MV-4-11 (cell line): Measurements from ENCODE around the gene ATG10.
"Not testable (repeated sequence)": the region's sequence is repeated elsewhere in the genome, so short reads cannot be mapped to it uniquely, and the experiment has no call there.

Source experiments
- DNase-seq: peaks from one replicate; lab custom pipeline; 2025; lab: John Stamatoyannopoulos, UW

ATG10 gene

DNA sequence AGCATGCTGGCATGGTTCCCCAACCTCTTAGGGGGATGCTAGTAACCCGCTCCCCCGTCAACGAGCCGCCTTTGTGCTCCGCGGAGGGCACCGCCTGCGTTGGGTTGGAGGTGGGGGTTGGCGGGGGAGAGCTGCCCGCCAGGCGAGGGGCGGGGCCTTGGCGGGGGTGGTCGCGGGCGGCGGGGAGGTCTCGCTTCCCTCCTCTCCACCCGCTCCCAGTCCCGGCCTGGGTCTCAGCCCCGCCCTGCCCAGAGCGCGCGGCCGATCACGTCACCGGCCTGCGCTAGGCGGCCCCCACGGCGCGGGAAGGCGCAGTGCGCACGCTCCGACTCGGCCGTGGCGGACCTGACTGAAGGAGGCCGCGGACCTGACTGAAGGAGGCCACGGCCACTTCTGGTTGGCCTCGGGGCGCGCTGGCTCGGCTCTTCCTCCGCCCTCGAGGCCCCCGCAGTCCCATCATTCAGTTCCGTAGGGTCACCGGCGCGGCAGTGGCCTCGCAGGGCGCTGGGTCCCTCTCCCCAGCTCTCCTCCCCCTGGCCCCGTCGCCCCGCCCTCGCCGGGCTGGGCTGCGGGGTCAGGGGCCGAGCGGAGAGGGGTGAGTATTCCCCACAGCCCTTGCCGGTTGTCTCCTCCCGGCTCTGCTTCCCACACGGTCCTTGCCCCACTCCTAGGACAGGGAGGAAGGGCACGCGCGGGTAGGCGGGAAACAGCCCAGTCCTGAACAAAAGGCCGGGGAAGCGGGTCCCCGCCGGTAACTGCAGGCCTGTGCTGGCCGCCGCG lies at the start of gene ATG10:
Gene ATG10 (plus strand): TSS at position 312 of the 780 bp plus-strand sequence. CDS start 15,548 bp downstream, outside the sequence.
- peak; percentile 77 for DNase-seq

DNA sequence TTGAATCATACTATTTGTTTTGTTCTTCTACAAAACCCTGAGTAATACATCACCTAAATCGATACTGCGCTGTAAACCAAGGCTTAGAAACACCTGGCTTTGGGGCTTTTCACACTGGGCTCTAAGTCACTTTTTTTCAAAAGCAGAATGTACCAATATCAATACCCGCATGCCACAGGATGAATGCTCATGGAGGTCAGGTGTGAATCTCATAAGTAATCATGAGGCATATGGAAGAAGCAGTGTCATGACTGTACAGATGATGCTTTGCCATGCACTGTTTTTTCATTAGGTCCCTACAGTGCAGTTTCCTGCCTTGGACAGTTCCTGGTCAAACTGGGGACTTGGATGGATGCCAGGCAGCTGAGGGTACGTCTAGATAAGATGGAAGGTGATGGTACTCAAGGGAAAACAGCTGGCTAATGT lies 49.0 kb upstream of the ATG10 start:
- DNase-seq: no peak

DNA sequence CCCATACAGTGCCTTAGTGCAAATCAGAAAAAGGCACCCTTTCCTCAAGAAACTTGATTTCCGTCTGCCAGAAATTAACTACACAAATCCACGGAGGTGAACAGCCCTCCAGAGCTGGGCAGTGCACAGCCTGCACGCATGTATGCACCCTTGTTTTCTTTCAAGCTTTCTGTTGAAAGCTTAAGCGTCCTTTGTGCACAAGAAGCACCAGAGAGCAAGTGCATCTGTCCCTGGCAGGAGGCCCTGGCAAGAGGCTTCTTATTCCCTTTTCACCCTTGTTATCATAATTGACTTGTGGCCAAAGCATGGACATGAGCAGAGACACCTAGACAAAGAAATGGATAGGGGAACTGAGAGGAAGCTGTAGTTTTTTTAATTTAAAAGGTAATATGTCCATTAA lies 47.4 kb upstream of the ATG10 start:
- DNase-seq: no peak

GRCh38 chr5:81925009-81925408 lies 46.8 kb upstream of the ATG10 start:
- DNase-seq: no peak

DNA sequence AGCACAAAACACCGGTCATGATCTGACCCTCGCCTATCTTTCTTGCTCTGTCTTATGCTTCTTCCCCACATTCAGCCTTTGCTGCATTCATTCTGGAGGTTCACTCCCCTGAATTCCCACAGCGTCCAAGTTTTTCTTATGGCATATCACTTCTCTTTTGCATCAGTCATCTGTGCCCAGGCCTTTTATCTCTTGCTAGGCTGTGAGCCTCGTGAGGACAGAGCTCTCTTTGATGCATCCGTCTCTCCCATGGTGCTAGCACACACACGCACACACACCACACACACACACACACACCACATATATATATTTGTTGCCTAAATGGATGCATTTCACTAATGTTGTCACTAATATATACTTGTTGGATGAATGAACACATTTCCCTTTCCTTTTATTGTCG lies 45.8 kb upstream of the ATG10 start:
- DNase-seq: no peak

- DNase-seq: no peak
Observed at GRCh38 chr5:81936066-81936465, 35.8 kb upstream of the ATG10 start.

DNA sequence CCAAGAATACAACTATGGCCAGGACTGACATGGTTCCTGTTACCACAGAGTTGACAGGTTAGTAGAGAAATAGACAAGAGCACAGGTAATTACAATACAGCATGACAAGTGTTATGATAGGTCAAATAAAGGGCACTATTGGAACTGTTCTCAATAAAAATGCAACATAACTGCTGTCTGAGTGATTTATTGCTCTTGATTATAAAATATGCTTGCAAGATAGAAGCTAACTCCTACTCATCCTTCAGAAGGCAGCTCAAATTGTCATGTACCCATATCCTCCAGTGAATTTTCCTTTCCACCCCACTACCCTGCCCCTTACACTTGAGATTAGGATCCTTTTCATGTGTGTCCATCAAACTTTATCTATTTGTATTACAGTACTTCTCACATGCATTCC lies 35.1 kb upstream of the ATG10 start:
- no peak for DNase-seq

DNA sequence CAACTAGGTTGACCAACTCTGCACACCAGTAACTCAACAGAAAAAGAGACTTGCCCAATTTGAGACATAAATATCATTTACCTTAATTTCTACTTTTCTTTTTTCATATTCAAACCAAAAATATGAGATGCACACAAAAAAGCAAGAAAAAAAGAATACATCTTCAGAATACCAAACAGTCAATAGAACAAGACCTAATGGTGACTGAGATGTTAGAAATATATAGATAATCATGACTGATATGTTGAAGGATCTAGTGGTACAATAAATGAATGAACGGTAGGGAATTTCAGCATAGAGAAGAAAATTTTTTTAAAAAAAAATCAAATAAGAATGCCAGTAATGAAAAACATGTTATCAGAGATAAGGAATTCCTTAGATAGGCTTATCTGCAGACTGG lies 29.1 kb upstream of the ATG10 start:
- no peak for DNase-seq

- DNase-seq: no peak
Observed at GRCh38 chr5:81948349-81948748, 23.5 kb upstream of the ATG10 start.

DNA sequence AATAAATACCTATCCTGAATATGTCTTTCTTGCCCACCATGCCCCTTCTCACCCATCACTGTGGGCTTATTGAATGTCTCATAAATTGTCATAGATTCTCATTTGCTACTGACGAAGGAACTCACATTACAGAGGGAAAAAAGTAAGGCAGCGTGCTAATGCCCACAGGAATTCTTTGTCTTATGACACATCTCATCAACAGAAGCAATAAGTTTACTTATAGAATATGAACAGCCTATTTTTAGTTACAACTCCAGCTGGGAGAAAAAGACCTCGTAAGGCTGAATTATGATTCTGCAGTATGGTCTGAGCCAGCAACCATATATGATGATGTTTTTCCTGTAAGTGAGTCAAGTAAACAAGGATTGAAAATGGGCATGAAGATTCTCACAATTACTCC lies 22.4 kb upstream of the ATG10 start:
- DNase-seq: no peak

DNA sequence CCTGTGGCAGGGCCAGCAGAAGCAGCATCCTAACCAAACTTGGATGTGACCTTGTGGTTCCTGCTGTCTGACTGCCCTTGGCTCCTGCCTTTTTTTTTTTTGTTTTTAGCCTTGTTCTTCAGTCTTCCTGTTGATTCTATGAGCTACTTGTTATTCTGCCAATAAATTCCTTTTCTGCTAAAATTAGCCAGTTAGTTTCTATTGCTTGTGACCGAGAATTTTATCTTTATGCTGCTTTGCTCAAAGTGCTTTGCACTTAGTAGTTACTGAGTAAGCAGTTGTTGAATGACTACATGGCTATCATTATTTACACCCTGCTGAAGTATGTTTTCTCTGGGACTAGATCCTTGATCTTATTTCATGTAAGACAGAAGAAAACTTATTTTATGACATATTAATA lies 20.8 kb upstream of the ATG10 start:
- DNase-seq: no peak

GRCh38 chr5:81954796-81955195 lies 17.0 kb upstream of the ATG10 start:
- not testable (repeated sequence) for DNase-seq

DNA sequence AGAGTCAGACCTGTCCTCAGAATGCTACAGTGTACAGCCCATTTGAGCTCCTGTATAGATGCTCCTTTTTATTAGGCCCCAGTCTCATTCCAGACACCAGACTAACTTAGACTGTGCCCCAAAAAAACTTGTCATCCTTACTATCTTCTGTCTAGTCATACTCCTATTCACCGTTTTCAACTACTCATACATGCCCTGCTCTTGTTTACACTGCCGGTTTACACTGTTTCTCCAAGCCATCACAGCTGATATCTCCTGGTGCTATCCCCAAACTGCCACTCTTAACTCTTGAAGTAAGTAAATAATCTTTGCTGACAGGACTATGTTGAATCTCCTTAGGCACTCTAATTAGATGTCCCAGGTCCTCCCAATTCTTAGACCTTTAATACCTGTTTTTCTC lies 13.7 kb upstream of the ATG10 start:
- DNase-seq: not testable (repeated sequence)

GRCh38 chr5:81961651-81962440 lies 10.0 kb upstream of the ATG10 start:
- DNase-seq: no peak

GRCh38 chr5:81963544-81963943 lies 8.3 kb upstream of the ATG10 start:
- DNase-seq: no peak

DNA sequence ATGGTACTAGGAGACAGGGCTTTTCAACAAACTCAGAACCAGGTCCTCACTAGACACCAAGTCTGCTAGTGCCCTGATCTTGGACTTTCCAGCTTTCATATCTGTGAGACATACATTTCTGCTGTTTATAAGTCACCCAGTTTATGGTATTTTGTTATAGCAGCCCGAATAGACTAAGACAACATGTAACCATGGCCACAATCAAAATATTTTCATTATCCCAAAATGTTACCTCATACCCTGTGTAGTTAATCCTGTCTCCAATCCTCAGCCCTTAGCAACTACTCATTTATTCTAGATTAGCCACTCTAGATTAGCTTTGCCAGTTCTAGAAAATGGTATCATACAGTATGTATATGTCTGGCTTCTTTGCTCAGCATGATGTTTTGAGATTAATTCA lies 6.3 kb upstream of the ATG10 start:
- DNase-seq: no peak

GRCh38 chr5:81969226-81969625 lies 2.6 kb upstream of the ATG10 start:
- no peak for DNase-seq

- no peak for DNase-seq
Observed at GRCh38 chr5:81969912-81970311, 1.9 kb upstream of the ATG10 start.

- DNase-seq: no peak
Observed at GRCh38 chr5:81971111-81971711, 612 bp upstream of the ATG10 start.

- DNase-seq: no peak
Observed at GRCh38 chr5:81972492-81972783, 615 bp downstream of the ATG10 start.

- no peak for DNase-seq
Observed at GRCh38 chr5:81980160-81980559, 8.3 kb downstream of the ATG10 start.

DNA sequence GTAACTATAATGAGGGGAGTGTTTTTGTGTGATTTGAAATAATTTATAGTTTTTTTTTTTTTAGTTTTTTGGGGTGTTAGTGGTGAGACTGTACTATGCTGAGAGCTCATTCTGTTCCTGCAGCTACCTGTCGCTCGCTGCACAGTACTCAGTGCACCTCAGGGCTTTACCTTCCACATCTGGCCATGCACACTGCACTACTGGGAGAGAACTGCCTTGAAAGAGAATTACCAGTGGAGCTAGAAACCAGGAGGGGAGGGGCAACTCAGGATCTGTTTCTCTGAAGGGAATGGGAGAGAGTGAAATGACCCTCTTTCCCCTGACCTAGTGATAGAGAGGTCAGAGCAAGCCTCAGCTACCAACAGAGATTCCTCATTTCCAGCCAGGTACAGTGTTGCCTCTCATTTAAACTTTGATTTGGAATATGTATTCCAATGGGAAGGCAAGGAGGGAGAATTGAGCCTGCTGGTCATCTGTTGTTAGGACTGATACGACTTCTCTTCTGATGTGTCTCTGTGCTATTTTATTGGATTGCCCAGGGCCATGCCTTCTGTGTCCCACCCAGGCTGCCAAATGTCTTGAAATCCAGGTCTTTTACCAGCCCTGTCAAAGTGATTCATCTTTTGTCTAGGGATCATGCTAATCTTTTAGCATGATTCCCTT lies 8.9 kb downstream of the ATG10 start:
- no peak for DNase-seq
